Measurements from ENCODE around the gene TBC1D3B. TPM values are rescaled to one million over a fixed set of nuclear protein-coding genes. Genes with fewer than 3 reads are reported as not detected.
A peak's percentile ranks its signal among the peaks of the same experiment; 100 is the strongest.

TBC1D3B gene
- total RNA-seq, 1 donor from 2014 or later, result 11.1 TPM

- ATAC-seq (no peak), DNase-seq (no peak)
- Histone ChIP-seq H3K9me3 (no peaks in the 10 kb centered on the region), H3K4me1 (no peaks in the 10 kb centered on the region), H3K27ac (no peak overlapping the region), H3K4me3 (no peak overlapping the region), H3K36me3 (no peaks in the 10 kb centered on the region), H3K27me3 (ENCODE audit: low read depth) (no peaks in the 10 kb centered on the region)
- TF ChIP-seq CTCF (IDR thresholded peaks at IDR 0.05), result no peak
- intact Hi-C loops (cut with DNase I), result no loop called here
Measured at GRCh38 chr17:36136036-36136435, 40.4 kb downstream of the TBC1D3B start.

GRCh38 chr17:36135465-36135864 lies 41.0 kb downstream of the TBC1D3B start:
- intact Hi-C loops (cut with DNase I), result no loop called here
- Histone ChIP-seq H3K4me3 (no peak overlapping the region), H3K36me3 (no peaks in the 10 kb centered on the region), H3K27me3 (ENCODE audit: low read depth) (no peaks in the 10 kb centered on the region), H3K4me1 (no peaks in the 10 kb centered on the region), H3K9me3 (no peaks in the 10 kb centered on the region), H3K27ac (no peak overlapping the region)
- no peak for DNase-seq
- ATAC-seq, result no peak
- no peak for TF ChIP-seq CTCF (IDR thresholded peaks at IDR 0.05)

GRCh38 chr17:36133602-36134236 lies 42.7 kb downstream of the TBC1D3B start:
- Histone ChIP-seq H3K36me3 (no peaks in the 10 kb centered on the region), H3K4me1 (no peaks in the 10 kb centered on the region), H3K9me3 (no peaks in the 10 kb centered on the region), H3K4me3 (no peak overlapping the region), H3K27ac (no peak overlapping the region), H3K27me3 (ENCODE audit: low read depth) (no peaks in the 10 kb centered on the region)
- DNase-seq (no peak), ATAC-seq (peak in 1 of 2 donors; percentile 9)
- intact Hi-C loops (cut with DNase I), result no loop called here
- TF ChIP-seq CTCF (IDR thresholded peaks at IDR 0.05), result no peak

- Histone ChIP-seq H3K9me3 (no peaks in the 10 kb centered on the region), H3K27me3 (ENCODE audit: low read depth) (no peaks in the 10 kb centered on the region), H3K4me3 (no peak overlapping the region), H3K36me3 (no peaks in the 10 kb centered on the region), H3K27ac (no peak overlapping the region), H3K4me1 (no peaks in the 10 kb centered on the region)
- ATAC-seq (no peak), DNase-seq (no peak)
- intact Hi-C loops (cut with DNase I), result no loop called here
- TF ChIP-seq CTCF (IDR thresholded peaks at IDR 0.05), result no peak
Measured at GRCh38 chr17:36132421-36132831, 44.0 kb downstream of the TBC1D3B start.

- Histone ChIP-seq H3K9me3 (no peaks in the 10 kb centered on the region), H3K36me3 (no peaks in the 10 kb centered on the region), H3K4me1 (no peaks in the 10 kb centered on the region), H3K4me3 (no peak overlapping the region), H3K27ac (no peak overlapping the region), H3K27me3 (ENCODE audit: low read depth) (no peaks in the 10 kb centered on the region)
- ATAC-seq (no peak), DNase-seq (no peak)
- intact Hi-C loops (cut with DNase I), result no loop called here
- TF ChIP-seq CTCF (IDR thresholded peaks at IDR 0.05), result no peak
Measured at GRCh38 chr17:36131931-36132330, 44.5 kb downstream of the TBC1D3B start.
